NOMO-1 (cell line): ENCODE measurements around the gene CSTF3.
"Not testable (repeated sequence)": the region's sequence is repeated elsewhere in the genome, so short reads cannot be mapped to it uniquely, and the experiment has no call there.

ENCODE experiments used
- DNase-seq, 2 experiments: peaks; one replicate each; lab custom pipeline; 2025; ENCODE audit not compliant: unreplicated experiment in 2 of 2; lab: John Stamatoyannopoulos, UW

The CSTF3 gene

DNA sequence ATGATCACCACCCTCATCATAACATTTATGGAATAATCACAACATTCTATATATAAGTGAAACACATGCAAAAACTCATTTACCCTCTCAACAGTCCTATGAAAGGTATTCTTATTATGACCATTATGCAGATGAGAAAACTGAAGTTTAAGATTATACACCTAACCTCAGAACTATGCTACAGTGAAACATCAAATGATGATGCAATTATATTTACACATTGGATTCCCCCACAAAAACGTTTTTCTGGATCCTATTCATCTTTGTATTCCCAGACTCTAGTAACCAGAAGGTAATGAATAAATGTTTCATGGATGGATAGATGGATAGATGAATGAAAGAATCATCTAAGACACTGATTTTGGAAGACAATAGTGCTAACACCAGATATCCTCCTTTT is 67.1 kb downstream of the CSTF3 start:
- no peak for DNase-seq

DNA sequence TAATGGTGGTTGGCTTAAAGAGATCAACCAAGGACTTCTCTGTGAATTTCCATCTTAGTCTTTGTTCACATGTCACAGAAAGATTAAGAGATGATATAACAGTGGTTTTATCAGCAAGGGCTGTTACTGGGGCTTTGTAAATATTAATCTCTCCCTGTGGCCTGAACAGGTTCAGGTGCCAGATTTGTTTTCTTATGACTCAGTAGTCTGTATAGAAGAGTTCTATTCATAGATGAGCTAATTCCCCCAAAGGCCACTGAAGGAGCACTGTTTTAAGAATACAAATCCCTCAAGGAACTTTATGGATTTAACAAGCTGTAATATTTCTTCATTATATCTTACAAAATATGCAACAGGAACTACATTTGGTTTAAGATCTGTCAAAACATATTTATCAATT is 71.5 kb downstream of the CSTF3 start:
- no peak for DNase-seq

DNA sequence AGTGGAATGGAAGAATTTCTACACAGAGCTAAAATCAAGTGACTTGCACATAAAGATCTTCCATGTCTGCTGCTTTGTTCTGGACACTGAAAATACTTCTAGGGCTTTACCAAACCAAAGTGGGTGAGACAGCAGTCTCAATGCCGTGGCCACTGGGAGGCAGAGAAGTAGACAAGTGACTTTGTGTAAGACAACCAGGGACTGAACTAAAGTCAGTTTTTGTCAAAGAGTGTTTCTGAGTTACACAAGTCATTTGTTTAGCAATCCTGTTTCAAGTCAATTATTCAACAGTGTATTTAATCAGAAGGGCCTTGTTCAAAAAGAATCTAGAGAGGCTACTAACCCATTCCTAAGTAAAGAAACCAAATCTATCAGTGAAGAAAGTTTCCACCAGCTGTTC is 75.3 kb downstream of the CSTF3 start:
- DNase-seq: no peak

DNA sequence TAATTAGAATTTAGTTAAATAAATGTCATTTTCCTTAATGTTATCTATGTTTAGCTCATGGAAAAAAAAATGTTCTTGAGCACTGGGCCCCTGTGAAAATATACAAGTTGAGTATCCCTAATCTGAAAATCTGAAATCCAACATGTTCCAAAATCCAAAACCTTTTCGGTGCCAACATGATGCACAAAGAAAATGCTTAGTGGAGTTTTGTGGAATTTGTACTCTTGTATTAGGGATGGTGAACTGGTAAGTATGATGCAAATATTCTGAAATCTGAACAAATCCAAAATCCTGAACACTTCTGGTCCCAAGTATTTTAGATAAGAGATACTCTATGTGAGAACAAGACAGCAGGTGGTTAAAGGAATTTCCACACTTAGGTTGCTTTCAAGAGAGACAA is 77.4 kb downstream of the CSTF3 start:
- no peak for DNase-seq

DNA sequence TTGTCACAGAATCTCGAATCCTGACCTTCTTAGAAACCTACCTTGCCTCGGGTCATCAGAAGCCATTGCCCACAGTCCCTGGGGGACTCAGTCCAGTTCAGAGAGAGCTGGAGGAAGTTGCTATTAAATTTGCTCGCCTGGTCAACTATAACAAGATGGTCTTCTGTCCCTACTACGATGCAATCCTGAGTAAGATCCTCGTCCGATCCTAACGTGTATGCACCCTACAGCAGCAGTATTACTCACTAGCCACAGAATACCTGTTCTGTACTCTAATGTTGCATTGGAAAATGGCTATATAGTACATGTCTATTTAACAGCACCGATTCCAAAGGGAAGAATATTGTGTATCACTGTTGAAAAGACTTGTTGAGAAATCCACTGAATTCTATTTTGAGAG is 88.8 kb downstream of the CSTF3 start:
- no peak for DNase-seq

DNA sequence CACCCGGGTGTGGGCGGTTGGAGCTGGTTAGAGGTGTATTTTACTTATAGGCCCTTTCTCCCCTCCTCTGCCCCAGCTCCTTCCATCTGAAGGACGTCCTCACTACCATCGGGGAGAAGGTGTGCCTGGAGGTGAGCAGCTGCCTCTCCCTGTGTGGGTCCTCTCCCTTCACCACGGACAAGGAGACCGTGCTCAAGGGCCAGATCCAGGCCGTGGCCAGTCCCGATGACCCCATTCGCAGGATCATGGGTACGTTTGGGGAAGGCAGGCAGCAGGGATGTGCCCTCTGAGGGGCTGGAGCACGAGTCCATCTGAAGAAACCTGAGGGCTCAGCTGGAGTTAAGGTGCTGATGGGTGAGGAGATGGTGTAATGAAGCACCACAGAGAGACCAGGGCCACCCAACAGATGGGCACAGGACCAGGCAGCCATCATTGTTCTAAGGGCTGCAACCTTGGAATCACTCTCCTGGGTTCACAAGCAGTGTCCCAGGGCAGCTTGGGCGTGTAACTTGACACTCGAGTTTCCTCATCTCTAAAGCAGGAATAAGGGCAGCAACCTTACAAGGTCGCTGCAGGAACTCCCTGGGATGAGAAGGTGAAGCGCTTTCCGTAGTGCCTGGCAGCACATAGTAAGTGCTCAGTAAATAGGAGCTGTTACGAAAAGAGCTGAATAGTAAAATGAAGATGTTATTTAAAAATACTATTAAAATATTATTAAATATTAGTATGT is 92.5 kb downstream of the CSTF3 start:
- DNase-seq: no peak

DNA sequence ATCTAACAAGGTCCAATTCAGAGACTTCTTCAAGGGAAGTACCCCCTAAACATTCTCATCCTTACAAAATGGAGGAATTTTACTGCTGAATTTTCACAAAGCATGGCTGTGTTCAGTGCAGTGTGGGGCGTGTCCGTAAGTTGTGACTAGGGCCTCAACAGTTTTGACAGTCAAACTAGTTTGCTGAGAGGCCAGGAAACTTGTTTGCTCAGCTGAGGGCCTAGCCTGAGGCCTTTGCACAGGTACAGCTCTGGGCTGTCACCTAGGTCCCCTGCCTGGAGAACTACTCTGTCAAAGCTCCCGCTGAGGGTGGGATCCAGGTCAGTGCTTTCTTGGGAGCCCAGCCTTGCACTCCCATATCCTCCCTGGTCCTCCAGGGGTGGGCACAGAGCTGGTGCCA is 94.0 kb downstream of the CSTF3 start:
- DNase-seq: no peak

DNA sequence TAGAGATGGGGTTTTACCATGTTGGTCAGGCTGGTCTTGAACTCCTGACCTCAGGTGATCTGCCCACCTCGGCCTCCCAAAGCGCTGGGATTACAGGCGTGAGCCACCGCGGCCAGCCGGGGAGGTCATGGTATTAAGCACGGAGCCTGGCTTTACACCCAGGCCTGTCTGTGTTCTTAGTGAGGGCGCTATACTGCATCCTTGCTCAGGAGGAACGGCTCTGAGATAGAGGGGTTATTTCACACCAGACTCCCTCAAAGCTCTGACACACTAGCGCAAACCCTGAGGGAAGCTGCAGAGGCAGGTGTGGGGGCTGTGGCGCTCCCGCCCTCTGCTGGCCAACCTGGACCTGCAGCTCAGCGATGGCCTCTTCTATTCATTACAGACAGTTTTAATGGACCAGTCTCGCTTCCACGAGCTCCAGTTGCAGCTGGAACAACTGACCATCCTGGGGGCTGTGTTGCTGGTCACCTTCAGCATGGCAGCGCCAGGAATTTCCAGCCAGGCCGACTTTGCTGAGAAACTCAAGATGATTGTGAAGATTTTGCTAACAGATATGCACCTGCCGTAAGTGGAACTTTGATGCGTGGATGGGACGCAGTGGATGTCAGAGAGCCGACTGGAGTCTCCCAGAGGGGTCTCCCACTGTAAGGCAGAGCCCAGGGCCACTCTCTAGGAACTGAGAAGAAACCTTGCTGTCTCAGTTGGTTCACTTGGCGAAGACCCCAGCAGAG is 95.7 kb downstream of the CSTF3 start:
- DNase-seq: peak; percentile 47 to 69

DNA sequence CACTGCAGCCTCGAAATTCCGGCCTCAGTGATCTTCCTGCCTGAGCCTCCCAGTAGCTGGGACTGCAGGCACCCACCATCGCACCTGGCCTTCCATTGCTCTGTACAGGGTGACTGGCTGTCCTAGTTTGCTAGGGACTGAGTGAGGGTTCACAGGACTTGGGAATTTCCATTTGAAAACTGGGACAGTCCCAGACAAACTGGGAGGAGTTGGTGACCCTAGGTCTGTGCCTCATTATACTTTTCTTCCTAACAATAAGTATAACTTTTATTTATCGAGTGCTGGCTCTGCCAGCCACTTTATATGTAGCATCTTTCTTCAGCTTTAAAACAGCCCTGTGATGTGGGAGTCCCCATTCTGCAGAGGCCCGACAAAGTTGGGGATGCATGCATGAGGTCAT is 96.4 kb downstream of the CSTF3 start:
- DNase-seq: no peak

DNA sequence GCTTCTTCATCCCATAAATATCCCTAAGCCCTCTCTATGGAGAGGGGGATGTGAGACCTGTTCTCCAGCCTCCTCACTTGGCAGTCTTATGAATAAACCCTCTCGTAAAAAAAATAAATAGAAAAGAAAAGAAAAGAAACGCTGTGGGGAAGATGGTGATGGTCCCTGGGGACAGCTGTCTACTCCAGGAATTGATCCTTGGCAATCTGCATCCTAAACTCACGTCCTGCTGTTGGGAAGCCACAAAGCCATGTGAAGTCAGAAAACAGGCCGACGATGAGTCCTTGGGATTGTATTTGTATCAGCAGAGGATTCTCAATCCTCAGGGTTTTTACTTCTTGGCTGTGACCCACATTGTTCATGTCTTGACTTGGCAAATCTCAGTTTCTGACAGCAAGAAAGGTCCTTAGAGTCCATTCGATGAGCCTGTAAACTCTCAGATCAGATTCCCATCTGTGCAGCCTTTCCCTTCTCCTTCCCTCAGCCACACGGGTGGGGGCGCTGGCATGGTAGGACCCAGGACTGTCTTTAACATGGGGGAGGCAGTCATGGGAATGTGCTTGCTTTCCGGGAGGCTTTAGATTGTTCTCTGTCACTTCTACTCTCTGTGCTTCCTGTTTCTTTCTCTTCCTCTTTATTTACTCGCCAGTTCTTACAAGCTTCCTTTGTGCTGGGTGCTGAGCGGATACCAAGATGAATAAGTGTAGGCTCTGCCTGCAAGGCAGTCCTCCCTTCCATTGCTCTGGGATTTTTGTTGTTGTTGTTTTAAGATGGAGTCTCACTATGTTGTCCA is 97.1 kb downstream of the CSTF3 start:
- DNase-seq: peak; percentile 40 to 62

DNA sequence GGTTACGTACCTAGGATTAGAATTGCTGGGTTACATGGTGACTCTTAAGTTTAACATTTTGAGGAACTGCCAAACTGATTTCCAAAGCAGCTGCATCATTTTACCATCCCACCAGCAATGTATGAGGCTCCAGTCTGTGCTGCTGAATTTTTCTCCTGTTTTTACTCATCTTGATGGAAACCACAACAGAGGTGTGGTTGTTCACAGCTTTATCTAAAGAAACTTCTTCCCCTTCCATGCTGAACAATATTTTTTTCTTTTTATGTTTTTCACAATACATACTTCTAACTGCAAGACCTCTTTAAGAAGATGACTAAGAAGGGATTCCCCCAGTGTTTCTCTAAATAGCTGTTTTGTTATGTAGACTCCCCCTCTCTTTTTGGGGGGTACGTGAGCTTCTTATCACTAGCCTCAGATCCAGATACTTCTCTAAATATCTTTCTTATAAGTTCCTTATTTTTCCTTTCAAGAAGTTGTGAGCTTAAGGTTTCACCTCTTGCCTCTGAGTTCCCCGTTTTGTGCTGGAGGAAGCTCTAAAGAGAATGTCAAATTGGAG is 97.9 kb downstream of the CSTF3 start:
- peak; percentile 28 to 69 for DNase-seq

DNA sequence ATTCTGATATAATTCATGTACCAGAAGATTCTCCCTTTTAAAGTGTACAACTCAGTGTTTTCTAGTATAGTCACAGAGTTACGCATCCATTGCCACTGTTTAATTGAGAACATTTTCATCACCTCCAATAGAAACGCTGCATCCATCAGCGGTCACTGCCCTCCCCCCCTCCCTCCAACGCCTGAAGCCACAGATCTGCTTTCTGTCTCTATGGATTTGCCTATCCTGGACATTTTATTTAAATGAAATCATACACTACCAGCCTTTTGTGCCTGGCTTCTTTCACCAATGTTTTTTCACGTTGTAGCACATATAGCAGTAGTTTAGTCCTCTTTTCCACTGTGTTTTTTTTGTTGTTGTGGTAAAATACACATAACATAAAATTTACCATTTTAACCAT is 99.1 kb downstream of the CSTF3 start:
- DNase-seq: no peak

DNA sequence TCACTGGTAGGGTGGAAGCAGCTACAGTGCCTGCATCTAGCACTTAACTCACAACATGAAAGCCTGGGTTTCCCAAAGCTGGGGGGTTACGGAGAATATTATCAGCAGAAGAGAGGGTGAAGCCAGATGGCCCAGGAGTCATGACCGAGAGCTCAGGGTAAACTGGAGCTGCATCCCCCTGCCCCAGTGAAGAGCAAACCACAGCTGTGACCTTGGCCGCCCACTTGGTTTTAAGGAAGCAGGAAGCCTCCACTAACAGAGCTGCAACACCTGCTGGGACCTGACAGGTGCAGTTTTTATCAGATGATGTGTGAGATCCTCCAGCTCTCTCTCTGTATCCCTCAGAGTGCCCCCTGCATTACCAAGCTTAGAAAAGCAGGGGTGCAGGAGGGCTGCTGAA is 101.0 kb downstream of the CSTF3 start:
- DNase-seq: no peak

DNA sequence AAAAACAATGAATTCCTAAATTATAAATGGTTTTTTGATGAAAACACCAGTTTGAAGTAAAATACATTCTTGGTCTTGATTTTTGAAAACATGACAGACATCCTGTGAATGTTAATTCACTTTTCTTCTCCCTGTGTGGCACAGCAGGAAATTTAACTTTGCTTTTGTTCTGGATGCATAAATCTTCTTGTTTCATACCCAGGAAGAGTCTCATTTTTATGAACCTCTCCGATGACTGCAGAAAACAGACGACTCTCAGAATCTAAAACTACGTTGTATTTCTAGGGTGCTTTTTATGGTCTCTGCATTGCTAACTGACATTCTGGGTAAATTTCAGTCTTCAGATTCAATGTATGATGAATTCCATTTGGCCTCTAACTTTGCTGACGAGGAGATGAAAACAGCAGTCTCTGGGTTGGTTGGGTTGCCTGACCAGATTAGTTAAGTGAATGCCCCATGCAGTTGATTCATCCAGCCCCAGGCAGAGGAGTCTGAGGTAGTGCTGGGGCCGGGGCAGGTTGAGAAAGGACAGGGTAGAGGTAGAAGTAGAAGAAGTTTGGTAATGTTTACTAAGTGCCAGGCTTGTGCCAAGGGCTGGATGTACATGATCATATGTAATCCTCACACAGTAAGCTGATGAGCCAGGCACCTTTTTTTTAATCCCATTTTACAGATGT is 101.8 kb downstream of the CSTF3 start:
- DNase-seq: no peak

DNA sequence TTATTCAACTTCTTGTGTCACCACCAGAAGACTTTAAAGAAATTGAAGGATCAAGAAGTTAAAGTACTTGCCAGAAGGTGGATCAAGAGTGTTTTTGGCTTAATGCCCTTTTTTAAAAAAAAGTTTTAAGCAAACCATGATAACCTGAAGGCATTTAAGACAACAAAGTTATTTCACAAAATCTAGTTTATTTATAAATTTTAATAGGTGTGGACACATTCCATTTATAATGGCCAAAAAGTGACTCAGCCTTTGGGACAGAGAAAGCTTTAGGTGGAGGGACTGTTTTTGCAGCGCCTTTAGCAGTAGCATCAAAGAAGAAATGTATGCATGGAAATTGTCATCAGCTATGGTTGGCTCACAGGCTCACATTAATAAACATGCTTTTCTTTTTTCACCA is 104.0 kb downstream of the CSTF3 start:
- DNase-seq: no peak

DNA sequence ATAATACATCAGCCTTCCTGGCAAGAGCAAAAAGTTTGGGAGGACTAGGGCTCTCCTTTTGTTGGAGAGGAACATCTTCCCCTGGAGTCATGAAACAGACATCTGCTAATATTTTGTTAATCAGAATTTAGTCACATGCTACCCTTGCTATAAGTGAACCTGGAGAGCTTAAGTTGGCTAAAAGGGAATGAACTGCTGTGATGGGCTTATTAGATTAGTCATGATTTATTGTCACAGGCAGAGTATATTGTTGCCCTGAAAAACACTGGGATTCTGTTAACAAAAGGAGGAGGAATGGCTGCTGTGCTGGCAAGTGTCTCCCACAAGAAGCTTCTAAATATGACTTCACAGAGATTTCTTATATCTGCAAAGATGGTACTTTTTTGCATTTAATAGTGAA is 105.9 kb downstream of the CSTF3 start:
- DNase-seq: no peak

DNA sequence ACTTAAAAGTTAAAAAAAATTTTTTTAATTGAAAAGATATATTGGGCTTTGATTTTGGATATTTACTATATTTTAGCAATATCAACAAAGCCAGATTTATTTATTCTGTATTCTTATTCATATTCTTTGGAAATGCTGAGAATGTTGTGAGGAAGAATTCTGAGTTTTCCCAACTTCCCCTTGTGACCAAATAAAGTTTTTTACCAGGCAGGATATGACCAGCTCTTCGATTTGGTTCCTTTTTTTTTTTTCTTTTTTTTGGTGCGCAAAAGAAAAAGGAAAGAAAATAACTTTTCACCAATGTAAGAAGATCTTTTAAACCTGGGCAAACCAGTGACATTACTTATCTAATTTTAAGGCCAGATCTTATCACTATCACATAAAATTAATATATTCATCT is 109.0 kb downstream of the CSTF3 start:
- peak; percentile 36 to 41 for DNase-seq

DNA sequence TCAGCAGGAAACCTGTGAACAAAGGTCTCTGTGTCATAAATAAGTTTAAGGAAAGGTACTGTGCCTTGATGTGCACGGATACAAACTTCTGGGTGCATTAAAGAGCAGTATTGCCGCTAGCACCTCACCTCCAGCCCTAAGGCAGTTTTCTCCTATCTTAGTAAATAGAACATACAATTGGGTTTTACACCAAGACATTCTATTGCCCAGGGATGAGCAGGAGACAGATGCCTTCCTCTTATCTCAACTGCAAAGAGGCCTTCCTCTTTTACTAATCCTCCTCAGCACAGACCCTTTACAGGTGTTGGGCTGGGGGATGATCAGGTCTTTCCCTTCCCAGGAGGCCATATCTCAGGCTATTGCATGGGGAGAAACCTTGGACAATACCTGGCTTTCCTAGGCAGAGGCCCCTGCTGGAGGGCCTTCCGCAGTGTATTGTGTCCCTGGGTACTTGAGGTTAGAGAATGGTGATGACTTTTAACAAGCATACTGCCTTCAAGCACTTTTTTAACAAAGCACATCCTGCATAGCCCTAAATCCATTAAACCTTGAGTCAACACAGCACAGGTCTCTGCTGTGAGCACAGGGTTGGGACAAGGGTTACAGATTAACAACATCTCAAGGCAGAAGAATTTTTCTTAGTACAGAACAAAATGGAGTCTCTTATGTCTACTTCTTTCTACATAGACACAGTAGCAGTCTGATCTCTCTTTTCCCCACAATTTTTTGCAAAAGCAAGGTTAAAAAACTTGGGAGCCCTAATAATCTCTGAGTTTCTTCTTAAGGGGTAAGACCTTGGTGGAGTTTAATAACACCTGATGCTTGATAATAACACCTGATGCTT is 111.5 kb downstream of the CSTF3 start:
- not testable (repeated sequence) for DNase-seq

DNA sequence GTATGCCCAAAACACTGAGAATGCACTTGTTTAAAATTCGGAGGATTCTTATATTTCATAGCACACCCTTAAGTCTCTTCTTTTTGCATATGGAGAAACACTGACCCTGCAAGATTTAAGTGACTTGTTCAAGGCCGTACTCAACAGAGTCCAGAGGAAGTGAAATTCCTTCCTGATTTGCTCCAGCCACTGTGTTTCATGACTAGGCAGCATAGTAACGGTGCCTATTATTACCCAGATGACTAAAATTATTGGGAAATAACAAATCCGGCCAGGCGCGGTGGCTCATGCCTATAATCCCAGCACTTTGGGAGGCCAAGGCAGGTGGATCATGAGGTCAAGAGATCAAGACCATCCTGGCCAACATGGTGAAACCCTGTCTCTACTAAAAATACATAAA is 112.6 kb downstream of the CSTF3 start:
- peak; percentile 33 to 80 for DNase-seq
